ENCODE results near the gene ADGRV1. TPM values are rescaled to one million over a fixed set of nuclear protein-coding genes. Genes with fewer than 3 reads are reported as not detected.

Gene ADGRV1
- polyA plus RNA-seq, 2 of the 4 experiments (the other 2 are of a cell fraction), result 0.70 to 3.7 TPM

DNA sequence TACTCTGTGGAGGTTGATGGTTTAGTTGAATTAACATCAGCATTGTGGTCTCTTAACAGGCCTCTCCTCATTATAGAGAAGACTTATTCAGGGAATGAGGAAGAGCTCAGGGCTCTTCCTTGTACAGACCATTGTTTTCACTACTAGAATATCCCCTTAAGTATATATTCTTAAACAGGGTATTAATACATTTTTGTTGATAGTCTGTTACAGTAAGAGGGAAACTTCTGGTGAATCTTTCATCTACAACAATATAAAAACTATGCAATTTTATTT is 330.7 kb downstream of the ADGRV1 start:
- TF ChIP-seq SMC3 (IDR thresholded peaks at IDR 0.05) (no peak), KDM5A (IDR thresholded peaks at IDR 0.05) (no peak), FOXS1 (CRISPR knock-in tag; IDR thresholded peaks at IDR 0.05) (no peak), HDAC2 (IDR thresholded peaks at IDR 0.05) (no peak), NFE2L2 (conservative IDR thresholded peaks at IDR 0.05; ENCODE audit: low read length) (no peak), RCOR1 (IDR thresholded peaks at IDR 0.05; ENCODE audit: low read depth, low read length) (no peak)
- Histone ChIP-seq H3K4me3 (no peak overlapping the region), H3K27ac (peak overlapping the region; percentile 54 to 80), H3K4me1 (peaks cover 51% of the 10 kb centered on the region), H3K4me2 (peak overlapping the region; percentile 62), H3K9me3 (no peaks in the 10 kb centered on the region)
- no peak for DNase-seq (ENCODE audit: low read depth in 1 of 2, low spot score in 1 of 2)
- POLR2A ChIA-PET, result interaction anchor here (0.7 to 1.1 kb wide), 2 partner anchors 391 to 491 kb away, joined by 3 to 4 read pairs; no protein-coding TSS in a partner anchor
- FAIRE-seq, result no peak
- ATAC-seq, result peak in 1 of 2 experiments; percentile 54; a peak in 3 of 6 replicates
- CTCF ChIA-PET, result no interaction called here

- CTCF ChIA-PET, result no interaction called here
- POLR2A ChIA-PET, result no interaction called here
- Histone ChIP-seq H3K4me2 (no peak overlapping the region; the same call in 2 of the 3 replicates), H3K4me3 (no peak overlapping the region), H3K9me3 (no peaks in the 10 kb centered on the region), H3K4me1 (peaks cover 51% of the 10 kb centered on the region), H3K27ac (peak overlapping the region in 1 of 2 experiments; percentile 67; a peak in 2 of 6 replicates)
- TF ChIP-seq SMC3 (IDR thresholded peaks at IDR 0.05) (no peak), ESRRA (IDR thresholded peaks at IDR 0.05; ENCODE audit: borderline replicate concordance, low read length) (no peak), HOXA7 (CRISPR knock-in tag; IDR thresholded peaks at IDR 0.05) (no peak), PHF8 (IDR thresholded peaks at IDR 0.05; ENCODE audit: borderline replicate concordance, low read depth) (no peak), BHLHE40 (IDR thresholded peaks at IDR 0.05; ENCODE audit: low read depth, low read length) (no peak), HEYL (CRISPR knock-in tag; IDR thresholded peaks at IDR 0.05) (no peak)
- DNase-seq (ENCODE audit: low read depth in 1 of 2, low spot score in 1 of 2) (no peak), ATAC-seq (no peak), FAIRE-seq (no peak)
- 93% methylated on average over 1 of the region's 1 CpG for WGBS (ENCODE audit: missing lambda C conversion rate)
Measured at GRCh38 chr5:90890180-90890579, 331.6 kb downstream of the ADGRV1 start.

- POLR2A ChIA-PET, result no interaction called here
- 83% methylated on average over 2 of the region's 2 CpGs for WGBS (ENCODE audit: missing lambda C conversion rate)
- Histone ChIP-seq H3K27ac (peak overlapping the region in 1 of 2 experiments; percentile 8; a peak in 1 of 6 replicates), H3K4me3 (no peak overlapping the region), H3K4me1 (peaks cover 48% of the 10 kb centered on the region), H3K4me2 (no peak overlapping the region), H3K9me3 (no peaks in the 10 kb centered on the region)
- ATAC-seq (no peak), DNase-seq (ENCODE audit: low read depth in 1 of 2, low spot score in 1 of 2) (no peak), FAIRE-seq (no peak)
- CTCF ChIA-PET, result interaction anchor here (1.5 kb wide), 1 partner anchor 37 kb away, joined by 6 read pairs; no protein-coding TSS in a partner anchor
- TF ChIP-seq ZSCAN20 (CRISPR knock-in tag; IDR thresholded peaks at IDR 0.05) (no peak), RAD21 (conservative IDR thresholded peaks at IDR 0.05 in 1 of 2, IDR thresholded peaks at IDR 0.05 in 1 of 2) (no peak), HOXB5 (CRISPR knock-in tag; IDR thresholded peaks at IDR 0.05) (no peak)
- TF ChIP-seq, protein P1, sequence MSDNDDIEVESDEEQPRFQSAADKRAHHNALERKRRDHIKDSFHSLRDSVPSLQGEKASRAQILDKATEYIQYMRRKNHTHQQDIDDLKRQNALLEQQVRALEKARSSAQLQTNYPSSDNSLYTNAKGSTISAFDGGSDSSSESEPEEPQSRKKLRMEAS (IDR thresholded peaks at IDR 0.05), result no peak
- TF ChIP-seq, protein P2, sequence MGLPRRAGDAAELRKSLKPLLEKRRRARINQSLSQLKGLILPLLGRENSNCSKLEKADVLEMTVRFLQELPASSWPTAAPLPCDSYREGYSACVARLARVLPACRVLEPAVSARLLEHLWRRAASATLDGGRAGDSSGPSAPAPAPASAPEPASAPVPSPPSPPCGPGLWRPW (IDR thresholded peaks at IDR 0.05), result no peak
- TF ChIP-seq, protein P3, sequence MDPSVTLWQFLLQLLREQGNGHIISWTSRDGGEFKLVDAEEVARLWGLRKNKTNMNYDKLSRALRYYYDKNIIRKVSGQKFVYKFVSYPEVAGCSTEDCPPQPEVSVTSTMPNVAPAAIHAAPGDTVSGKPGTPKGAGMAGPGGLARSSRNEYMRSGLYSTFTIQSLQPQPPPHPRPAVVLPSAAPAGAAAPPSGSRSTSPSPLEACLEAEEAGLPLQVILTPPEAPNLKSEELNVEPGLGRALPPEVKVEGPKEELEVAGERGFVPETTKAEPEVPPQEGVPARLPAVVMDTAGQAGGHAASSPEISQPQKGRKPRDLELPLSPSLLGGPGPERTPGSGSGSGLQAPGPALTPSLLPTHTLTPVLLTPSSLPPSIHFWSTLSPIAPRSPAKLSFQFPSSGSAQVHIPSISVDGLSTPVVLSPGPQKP (IDR thresholded peaks at IDR 0.05; ENCODE audit: low read depth, low read length), result no peak
Measured at GRCh38 chr5:90894866-90895420, 336.3 kb downstream of the ADGRV1 start.

- POLR2A ChIA-PET, result no interaction called here
- Histone ChIP-seq H3K27ac (peak overlapping the region; percentile 71 to 84; a peak in 5 of 6 replicates), H3K4me2 (peak overlapping the region; percentile 78), H3K4me1 (peaks cover 45% of the 10 kb centered on the region), H3K4me3 (no peak overlapping the region), H3K9me3 (no peaks in the 10 kb centered on the region)
- ATAC-seq (no peak), DNase-seq (ENCODE audit: low read depth in 1 of 2, low spot score in 1 of 2) (no peak), FAIRE-seq (no peak)
- CTCF ChIA-PET, result no interaction called here
- WGBS (ENCODE audit: missing lambda C conversion rate), result 89% methylated on average over 2 of the region's 2 CpGs
- TF ChIP-seq FOSB (CRISPR knock-in tag; IDR thresholded peaks at IDR 0.05), result no peak
- TF ChIP-seq MYC (IDR thresholded peaks at IDR 0.05; ENCODE audit: borderline replicate concordance, low read length), result no peak
- TF ChIP-seq SMC3 (IDR thresholded peaks at IDR 0.05), result no peak
- TF ChIP-seq KDM1A (IDR thresholded peaks at IDR 0.05; ENCODE audit: low read depth), result no peak
- TF ChIP-seq, protein P4, sequence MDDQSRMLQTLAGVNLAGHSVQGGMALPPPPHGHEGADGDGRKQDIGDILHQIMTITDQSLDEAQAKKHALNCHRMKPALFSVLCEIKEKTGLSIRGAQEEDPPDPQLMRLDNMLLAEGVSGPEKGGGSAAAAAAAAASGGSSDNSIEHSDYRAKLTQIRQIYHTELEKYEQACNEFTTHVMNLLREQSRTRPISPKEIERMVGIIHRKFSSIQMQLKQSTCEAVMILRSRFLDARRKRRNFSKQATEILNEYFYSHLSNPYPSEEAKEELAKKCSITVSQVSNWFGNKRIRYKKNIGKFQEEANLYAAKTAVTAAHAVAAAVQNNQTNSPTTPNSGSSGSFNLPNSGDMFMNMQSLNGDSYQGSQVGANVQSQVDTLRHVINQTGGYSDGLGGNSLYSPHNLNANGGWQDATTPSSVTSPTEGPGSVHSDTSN (IDR thresholded peaks at IDR 0.05), result no peak
- TF ChIP-seq ZNF302 (CRISPR knock-in tag; IDR thresholded peaks at IDR 0.05), result no peak
- no peak for TF ChIP-seq NPAS2 (CRISPR knock-in tag; IDR thresholded peaks at IDR 0.05; ENCODE audit: borderline replicate concordance)
- TF ChIP-seq FOSL2 (IDR thresholded peaks at IDR 0.05), result no peak
- no peak for TF ChIP-seq FOSL2 (CRISPR knock-in tag; IDR thresholded peaks at IDR 0.05)
- TF ChIP-seq, protein P5, sequence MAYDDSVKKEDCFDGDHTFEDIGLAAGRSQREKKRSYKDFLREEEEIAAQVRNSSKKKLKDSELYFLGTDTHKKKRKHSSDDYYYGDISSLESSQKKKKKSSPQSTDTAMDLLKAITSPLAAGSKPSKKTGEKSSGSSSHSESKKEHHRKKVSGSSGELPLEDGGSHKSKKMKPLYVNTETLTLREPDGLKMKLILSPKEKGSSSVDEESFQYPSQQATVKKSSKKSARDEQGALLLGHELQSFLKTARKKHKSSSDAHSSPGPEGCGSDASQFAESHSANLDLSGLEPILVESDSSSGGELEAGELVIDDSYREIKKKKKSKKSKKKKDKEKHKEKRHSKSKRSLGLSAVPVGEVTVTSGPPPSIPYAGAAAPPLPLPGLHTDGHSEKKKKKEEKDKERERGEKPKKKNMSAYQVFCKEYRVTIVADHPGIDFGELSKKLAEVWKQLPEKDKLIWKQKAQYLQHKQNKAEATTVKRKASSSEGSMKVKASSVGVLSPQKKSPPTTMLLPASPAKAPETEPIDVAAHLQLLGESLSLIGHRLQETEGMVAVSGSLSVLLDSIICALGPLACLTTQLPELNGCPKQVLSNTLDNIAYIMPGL (CRISPR knock-in tag; IDR thresholded peaks at IDR 0.05; ENCODE audit: borderline replicate concordance), result no peak
- TF ChIP-seq E2F6 (IDR thresholded peaks at IDR 0.05; ENCODE audit: borderline replicate concordance, low read depth), result no peak
- TF ChIP-seq NR3C1 (IDR thresholded peaks at IDR 0.05), result no peak
- TF ChIP-seq HDAC2 (IDR thresholded peaks at IDR 0.05), result no peak
- no peak for TF ChIP-seq ZSCAN20 (CRISPR knock-in tag; IDR thresholded peaks at IDR 0.05)
Measured at GRCh38 chr5:90897618-90898017, 339.0 kb downstream of the ADGRV1 start.
